NCI-H446 (cell line): ENCODE data around the gene CCNG1.

Experiments
- DNase-seq, 2 experiments: peaks; one replicate each; lab custom pipeline; 2025; lab: John Stamatoyannopoulos, UW

The CCNG1 gene

DNA sequence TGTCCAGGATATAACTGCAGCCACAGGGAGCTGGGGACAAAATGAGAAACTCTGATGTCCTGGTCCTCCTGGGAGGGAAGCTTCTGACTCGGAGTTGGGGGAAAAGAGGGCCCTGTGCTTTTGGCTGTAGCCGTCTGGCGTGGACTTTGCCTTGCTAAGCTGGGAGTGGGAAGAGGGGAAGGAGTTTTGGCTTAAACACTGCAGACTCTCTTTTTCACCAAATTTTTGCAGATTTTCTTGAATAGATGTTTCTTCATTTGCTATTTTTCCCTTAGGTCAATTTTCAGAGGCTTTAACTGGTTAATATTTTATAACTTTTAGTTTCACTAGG is 52.3 kb downstream of the CCNG1 start:
- DNase-seq: no peak
